GM18909 (cell line): Measurements from ENCODE around the gene NABP1.

Experiments used
- ATAC-seq: cut with Tn5 transposase; IDR thresholded peaks from one replicate; pipeline ENCODE4 v1.9.1; 2021; ENCODE audit warnings: mild to moderate bottlenecking; ENCODE audit not compliant: unreplicated experiment, poor library complexity

Gene NABP1

GRCh38 chr2:191646163-191646902 is 31.6 kb upstream of the NABP1 start:
- no peak for ATAC-seq

- ATAC-seq, result no peak
Measured at GRCh38 chr2:191649519-191649918, 28.4 kb upstream of the NABP1 start.

- ATAC-seq, result peak; percentile 98
Measured at GRCh38 chr2:191650896-191651773, 26.8 kb upstream of the NABP1 start.

- no peak for ATAC-seq
Measured at GRCh38 chr2:191653667-191654391, 24.1 kb upstream of the NABP1 start.

- ATAC-seq, result no peak
Measured at GRCh38 chr2:191656391-191656790, 21.5 kb upstream of the NABP1 start.

GRCh38 chr2:191656792-191657191 is 21.1 kb upstream of the NABP1 start:
- ATAC-seq, result no peak

- ATAC-seq, result no peak
Measured at GRCh38 chr2:191657977-191658376, 20.0 kb upstream of the NABP1 start.

GRCh38 chr2:191659198-191659597 is 18.7 kb upstream of the NABP1 start:
- ATAC-seq, result no peak

- no peak for ATAC-seq
Measured at GRCh38 chr2:191660575-191660974, 17.4 kb upstream of the NABP1 start.

GRCh38 chr2:191661097-191661924 is 16.6 kb upstream of the NABP1 start:
- no peak for ATAC-seq

GRCh38 chr2:191664823-191665677 is 12.9 kb upstream of the NABP1 start:
- ATAC-seq, result no peak

GRCh38 chr2:191666226-191666625 is 11.7 kb upstream of the NABP1 start:
- no peak for ATAC-seq

GRCh38 chr2:191666732-191667131 is 11.2 kb upstream of the NABP1 start:
- peak; percentile 82 for ATAC-seq

- peak; percentile 64 for ATAC-seq
Measured at GRCh38 chr2:191670076-191670475, 7.9 kb upstream of the NABP1 start.

GRCh38 chr2:191670787-191671186 is 7.1 kb upstream of the NABP1 start:
- no peak for ATAC-seq

GRCh38 chr2:191675807-191676721 is 1.9 kb upstream of the NABP1 start:
- ATAC-seq, result peak; percentile 69

- peak; percentile 33 for ATAC-seq
Measured at GRCh38 chr2:191676790-191677645, 918 bp upstream of the NABP1 start.
